HG02798 (cell line): ENCODE results near the gene TRIM21.
"Not testable (repeated sequence)": the region's sequence is repeated elsewhere in the genome, so short reads cannot be mapped to it uniquely, and the experiment has no call there.

Source experiments
- ATAC-seq: cut with Tn5 transposase; IDR thresholded peaks from one replicate; pipeline ENCODE4 v1.9.1; 2021; ENCODE audit warnings: mild to moderate bottlenecking; ENCODE audit not compliant: unreplicated experiment, poor library complexity

The TRIM21 gene

GRCh38 chr11:4393209-4393857 lies at the start of gene TRIM21:
TRIM21 (minus strand) TSS chr11:4393702; CDS start chr11:4390409, 3,293 bp downstream.
- peak; percentile 100 for ATAC-seq

GRCh38 chr11:4441515-4441914 lies 48.0 kb upstream of the TRIM21 start:
- ATAC-seq: no peak

- ATAC-seq: no peak
Measured at GRCh38 chr11:4436411-4436810, 42.9 kb upstream of the TRIM21 start.

- ATAC-seq: no peak
Measured at GRCh38 chr11:4433856-4434255, 40.4 kb upstream of the TRIM21 start.

- no peak for ATAC-seq
Measured at GRCh38 chr11:4430051-4430450, 36.5 kb upstream of the TRIM21 start.

- no peak for ATAC-seq
Measured at GRCh38 chr11:4418403-4418802, 24.9 kb upstream of the TRIM21 start.

- ATAC-seq: no peak
Measured at GRCh38 chr11:4416816-4417215, 23.3 kb upstream of the TRIM21 start.

GRCh38 chr11:4416306-4416705 lies 22.8 kb upstream of the TRIM21 start:
- no peak for ATAC-seq

- not testable (repeated sequence) for ATAC-seq
Measured at GRCh38 chr11:4406206-4406605, 12.7 kb upstream of the TRIM21 start.

GRCh38 chr11:4393858-4394223 lies 339 bp upstream of the TRIM21 start:
- ATAC-seq: peak; percentile 9

- ATAC-seq: no peak
Measured at GRCh38 chr11:4388221-4388620, 5.3 kb downstream of the TRIM21 start.

- ATAC-seq: no peak
Measured at GRCh38 chr11:4385978-4386740, 7.3 kb downstream of the TRIM21 start.

- ATAC-seq: no peak
Measured at GRCh38 chr11:4381901-4382300, 11.6 kb downstream of the TRIM21 start.

- no peak for ATAC-seq
Measured at GRCh38 chr11:4375431-4376140, 17.9 kb downstream of the TRIM21 start.

GRCh38 chr11:4370166-4370565 lies 23.3 kb downstream of the TRIM21 start:
- ATAC-seq: no peak

GRCh38 chr11:4368286-4368685 lies 25.2 kb downstream of the TRIM21 start, which contains the start of gene OR52B4:
OR52B4 (minus strand) TSS chr11:4368386; CDS start chr11:4368295, 91 bp downstream.
- ATAC-seq: no peak

GRCh38 chr11:4348142-4348541 lies 45.4 kb downstream of the TRIM21 start:
- not testable (repeated sequence) for ATAC-seq

GRCh38 chr11:4345366-4345765 lies 48.1 kb downstream of the TRIM21 start:
- not testable (repeated sequence) for ATAC-seq
